Adrenal gland (tissue), 5 donors: Measurements from ENCODE around the gene THADA.

Source experiments
- POLR2A ChIP-seq, 2 donors: fragments of 450-650 bp; IDR thresholded peaks; one replicate each; pipeline ENCODE4 v1.6.1; 2017; ENCODE audit warnings: antibody characterized with exemption in 2 of 2, mild to moderate bottlenecking in 2 of 2, moderate library complexity in 1 of 2
- TF ChIP-seq, protein P1 (sequence below), 6 experiments: fragments of 450-650 bp in 4 of 6; fragments of 200-600 bp in 2 of 6; sonication (generic) in 1 of 6; IDR thresholded peaks; 1 replicate in 5 of 6; 2 replicates in 1 of 6; pipeline versions ENCODE4 v1.5.1 to v1.8.0; 2016 to 2021; ENCODE audit warnings: antibody characterized with exemption in 6 of 6, mild to moderate bottlenecking in 2 of 6, moderate library complexity in 1 of 6
- donor health status: DM: no; HTN: no; CAD: no.

- TF ChIP-seq, protein P1, sequence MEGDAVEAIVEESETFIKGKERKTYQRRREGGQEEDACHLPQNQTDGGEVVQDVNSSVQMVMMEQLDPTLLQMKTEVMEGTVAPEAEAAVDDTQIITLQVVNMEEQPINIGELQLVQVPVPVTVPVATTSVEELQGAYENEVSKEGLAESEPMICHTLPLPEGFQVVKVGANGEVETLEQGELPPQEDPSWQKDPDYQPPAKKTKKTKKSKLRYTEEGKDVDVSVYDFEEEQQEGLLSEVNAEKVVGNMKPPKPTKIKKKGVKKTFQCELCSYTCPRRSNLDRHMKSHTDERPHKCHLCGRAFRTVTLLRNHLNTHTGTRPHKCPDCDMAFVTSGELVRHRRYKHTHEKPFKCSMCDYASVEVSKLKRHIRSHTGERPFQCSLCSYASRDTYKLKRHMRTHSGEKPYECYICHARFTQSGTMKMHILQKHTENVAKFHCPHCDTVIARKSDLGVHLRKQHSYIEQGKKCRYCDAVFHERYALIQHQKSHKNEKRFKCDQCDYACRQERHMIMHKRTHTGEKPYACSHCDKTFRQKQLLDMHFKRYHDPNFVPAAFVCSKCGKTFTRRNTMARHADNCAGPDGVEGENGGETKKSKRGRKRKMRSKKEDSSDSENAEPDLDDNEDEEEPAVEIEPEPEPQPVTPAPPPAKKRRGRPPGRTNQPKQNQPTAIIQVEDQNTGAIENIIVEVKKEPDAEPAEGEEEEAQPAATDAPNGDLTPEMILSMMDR (IDR thresholded peaks at IDR 0.05), result no peak
- TF ChIP-seq POLR2A (IDR thresholded peaks at IDR 0.05), result no peak
Measured at GRCh38 chr2:43619511-43619910, 23.7 kb upstream of the THADA start.
